GM21717 (cell line): ENCODE data around the gene DDX3X.
"Not testable (repeated sequence)": the region's sequence is repeated elsewhere in the genome, so short reads cannot be mapped to it uniquely, and the experiment has no call there.

Experiments used
- ATAC-seq: cut with Tn5 transposase; IDR thresholded peaks from one replicate; pipeline ENCODE4 v1.9.1; 2021; ENCODE audit warnings: mild to moderate bottlenecking, moderate library complexity; ENCODE audit not compliant: unreplicated experiment

DDX3X gene

DNA sequence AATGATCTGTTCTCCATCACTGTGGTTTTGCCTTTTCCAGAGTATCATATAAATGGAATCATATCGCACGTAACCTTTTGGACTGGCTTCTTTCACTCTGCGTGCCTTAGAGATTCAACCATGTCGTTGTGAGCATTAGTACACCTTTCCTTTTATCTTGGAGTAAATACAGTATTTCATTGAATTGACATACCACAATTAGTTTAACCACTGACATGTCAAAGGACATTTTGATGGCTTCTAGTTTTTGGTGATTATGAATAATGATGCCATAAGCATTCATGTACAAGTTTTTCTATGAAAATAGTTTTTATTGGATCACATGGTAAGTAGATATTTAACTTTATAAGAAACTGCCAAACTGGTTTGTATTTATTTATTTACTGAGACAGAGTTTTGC is 35.2 kb downstream of the DDX3X start:
- ATAC-seq = no peak

DNA sequence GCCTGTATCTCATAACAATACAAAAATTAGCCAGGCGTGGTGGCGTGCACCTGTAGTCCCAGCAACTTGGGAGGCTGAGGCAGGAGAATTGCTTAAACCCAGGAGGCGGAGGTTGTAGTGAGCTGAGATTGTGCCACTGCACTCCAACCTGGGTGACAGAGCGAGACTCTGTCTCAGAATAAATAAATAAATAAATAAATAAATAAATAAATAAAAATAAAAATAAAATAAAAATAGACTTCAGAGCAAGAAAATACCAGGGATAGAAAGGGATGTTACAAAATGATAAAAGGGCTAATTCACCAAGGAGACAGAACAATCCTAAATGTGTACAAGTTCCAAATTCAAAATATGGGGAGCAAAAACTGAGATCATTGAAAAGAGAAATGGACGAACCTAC is 37.6 kb downstream of the DDX3X start:
- not testable (repeated sequence) for ATAC-seq

DNA sequence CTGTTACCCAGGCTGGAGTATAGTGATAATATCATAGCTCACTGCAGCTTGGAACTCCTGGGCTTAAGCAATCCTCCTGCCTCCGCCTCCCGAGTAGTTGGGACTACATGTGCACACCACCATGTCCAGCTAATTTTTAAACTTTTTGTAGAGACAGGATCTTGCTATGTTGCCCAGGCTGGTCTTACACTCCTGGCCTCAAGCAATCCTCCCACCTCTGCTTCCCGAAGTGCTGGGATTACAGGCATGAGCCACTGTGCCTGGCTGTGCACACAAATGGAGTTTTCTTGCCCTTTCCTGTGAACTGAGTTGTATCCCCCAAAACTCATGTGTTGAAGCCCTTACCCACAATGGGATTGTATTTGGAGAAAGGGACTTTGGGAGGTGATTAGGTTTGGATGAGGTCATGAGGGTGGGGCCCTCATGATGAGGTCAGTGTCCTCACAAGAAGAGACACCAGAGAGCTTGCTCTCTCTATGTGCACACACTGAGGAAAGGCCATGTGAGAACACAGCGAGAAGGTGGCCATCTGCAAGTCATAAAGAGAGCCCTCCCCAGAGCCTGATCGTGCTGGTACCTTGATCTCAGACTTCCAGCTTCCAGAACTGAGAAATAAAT is 40.1 kb downstream of the DDX3X start:
- ATAC-seq = no peak

DNA sequence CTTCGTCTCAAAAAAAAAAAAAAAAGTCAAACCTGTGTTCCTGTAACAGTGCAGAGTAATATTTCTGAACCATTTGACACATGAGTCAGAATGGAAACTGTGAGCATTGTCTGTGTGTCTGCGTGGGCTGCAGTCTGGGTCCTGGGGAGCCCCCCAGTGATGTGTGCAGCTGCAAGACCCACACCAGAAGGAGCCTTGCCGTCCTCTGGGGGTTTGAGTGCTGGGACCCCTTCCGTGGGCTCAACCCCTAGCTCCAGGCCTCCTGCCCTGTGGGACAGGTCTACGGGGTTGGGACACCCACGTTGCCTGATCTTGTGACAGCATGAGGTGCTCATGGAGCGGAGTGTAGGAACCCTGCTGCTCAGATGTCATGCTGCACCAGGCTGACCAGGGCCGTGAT is 43.7 kb downstream of the DDX3X start:
- ATAC-seq = no peak

DNA sequence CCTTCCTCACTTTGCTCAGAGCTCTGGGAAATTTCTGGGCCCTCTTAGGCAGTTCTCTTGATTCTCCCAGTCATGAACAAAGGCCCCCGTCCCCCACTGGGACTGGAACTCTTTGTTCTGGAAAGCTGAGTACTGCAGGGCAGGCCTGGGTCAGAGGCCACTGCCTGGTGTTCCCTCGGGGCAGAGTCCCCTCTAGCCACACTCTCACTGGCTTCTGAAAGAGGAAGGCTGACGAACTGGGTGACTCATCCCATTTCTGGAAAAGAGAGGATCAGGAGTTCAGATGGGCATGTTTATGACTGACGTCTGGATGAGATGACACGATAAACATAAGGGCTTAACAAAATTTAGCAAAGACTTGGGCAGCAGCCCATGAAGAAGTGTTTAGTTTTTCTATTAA is 47.7 kb downstream of the DDX3X start:
- ATAC-seq = no peak

DNA sequence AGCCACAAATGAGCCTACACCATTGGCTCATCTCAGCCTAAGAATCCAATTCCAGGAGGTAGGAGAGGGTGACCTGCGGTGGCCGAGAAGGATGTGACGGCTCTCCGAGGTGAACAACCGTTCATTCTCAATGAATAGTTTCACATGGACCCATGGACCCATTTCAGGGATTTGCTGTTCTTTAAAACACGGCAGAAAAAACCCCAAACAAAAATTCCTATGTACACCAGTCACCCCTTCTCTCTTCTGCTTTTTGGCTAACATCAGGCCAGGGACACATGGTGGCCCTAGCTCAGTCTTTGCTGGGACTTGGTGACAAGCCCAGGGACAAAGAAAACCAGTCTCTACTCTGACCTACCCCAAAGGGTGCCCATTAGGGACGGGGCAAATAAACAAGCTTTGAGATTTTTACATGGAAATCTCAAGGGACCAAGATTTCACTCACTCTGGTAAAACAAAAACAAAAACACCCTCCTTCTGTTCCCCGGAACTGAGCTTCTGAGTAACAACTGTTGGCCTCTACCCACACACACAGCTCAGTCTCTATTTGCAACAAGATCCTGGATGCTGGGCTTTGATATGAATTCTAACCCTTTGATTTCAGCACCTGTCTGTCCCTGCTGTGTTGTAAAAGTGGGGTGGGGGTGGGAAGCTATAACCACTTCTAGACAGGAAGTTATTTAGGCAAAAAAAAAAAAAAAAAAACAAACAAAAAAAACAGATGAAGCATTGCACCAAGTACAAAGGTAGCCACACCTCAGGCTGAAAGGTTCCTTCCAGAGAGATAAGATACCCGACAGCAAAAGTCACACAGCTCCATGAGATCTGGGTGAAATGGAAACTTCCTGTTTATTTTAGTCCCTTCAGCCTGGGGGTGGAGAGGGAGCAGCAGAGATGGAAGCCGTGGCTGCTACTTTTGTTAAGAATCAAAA is 49.0 kb downstream of the DDX3X start:
- no peak for ATAC-seq

DNA sequence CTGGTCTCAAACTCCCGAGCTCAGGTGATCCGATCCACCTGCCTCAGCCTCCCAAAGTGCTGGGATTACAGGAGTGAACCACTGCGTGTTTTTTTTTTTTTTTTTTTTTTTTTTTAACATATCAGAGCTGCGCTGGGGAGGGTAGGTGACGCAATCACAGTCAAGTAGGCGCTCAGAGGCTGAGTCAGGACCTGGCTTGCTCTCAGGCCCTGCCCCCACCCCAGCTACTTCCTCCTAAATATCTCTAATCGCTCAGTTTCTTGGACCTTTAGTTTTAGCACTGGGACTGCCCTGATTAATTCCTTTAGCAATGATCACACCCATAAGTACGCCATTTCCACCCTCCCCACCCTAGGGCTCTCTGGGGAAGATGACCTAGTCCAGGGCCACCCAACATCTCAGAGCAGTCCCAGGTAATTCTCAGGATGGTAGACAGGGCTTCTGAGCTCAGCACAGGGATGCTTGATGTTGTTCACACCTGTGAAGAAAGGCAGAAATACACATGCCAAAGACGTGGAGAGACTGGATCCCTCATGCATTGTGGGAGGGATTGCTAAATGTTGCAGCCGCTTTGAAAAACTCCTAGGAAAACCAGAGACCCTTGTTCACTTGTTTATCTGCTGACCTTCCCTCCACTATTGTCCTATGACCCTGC is 50.2 kb downstream of the DDX3X start:
- ATAC-seq = no peak

DNA sequence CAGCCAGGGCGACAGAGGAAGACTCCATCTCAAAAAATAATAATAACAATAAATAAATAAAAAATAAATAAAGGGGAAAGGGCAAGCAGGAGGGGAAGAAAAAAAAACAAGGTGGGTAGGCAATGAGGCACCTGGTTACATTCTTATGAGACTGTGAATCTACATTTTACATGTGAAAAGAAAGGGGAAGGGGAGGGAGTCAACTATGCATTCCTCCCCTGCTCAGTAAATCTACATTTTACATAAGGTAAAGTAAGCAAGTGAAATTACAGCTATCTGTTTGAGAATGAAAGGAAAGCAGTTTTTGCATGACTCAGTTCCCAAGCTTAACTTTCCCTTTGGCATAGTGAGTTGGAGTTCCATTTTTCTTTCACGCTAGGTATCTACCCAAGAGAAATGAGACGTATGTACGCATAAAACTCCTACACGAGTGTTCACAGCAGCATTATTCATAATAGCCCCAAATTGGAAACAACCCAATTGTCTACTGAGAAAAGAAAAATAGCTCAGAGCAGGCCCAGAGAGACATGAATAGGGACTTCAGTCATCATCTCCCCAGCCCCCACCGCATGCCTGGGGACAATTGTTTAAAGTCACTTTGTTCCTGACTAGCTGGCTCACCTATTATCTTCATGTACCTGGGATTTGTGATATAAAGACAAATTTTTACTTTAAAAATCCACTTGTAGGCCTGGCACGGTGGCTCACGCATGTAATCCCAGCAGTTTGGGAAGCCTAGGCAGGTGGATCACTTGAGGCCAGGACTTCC is 52.4 kb downstream of the DDX3X start:
- no peak for ATAC-seq

DNA sequence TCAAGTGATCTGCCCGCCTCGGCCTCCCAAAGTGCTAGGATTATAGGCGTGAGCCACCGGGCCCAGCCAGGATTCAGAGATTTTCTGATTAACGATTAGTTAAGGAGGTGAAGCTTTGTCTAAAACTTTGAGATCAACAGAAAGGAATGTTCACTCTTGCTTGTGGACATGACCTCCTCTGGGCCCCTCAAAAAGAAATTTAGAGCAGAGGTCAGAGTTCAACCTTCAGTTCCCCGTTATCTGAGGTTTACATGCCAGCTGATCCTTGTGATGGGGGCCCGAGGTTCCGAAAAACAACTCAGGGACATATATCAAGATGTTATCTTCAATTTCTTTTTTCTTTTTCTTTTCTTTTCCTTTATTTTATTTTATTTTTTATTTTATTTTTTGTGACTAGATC is 54.6 kb downstream of the DDX3X start:
- ATAC-seq = no peak

DNA sequence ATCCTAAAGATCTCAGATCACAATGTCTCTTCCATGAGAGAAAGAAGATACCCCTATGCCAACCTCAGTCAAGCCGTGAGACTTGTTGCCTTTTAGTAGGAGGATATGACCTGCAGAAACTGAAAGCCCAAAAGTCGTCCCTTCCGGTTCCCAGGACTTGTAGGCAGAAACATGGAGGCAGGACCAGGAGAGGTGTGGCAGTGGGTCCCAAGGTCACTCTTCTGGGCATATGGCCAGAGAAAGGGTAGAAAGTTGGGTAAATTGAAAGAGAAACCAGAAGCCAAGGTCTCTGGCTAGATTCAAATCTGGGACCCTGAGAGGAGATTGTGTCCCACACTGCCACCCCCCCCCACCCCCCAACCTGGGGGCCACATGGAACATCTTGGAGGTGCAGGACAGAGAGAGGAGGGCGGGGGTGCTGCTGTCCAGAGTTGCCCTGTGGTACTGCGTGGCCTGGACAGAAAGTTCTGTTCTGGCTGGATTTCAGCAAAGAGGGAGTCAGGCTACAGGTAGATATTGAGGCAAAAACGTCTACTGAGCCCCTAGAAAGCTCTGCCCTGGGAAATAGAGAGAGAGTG is 55.4 kb downstream of the DDX3X start:
- no peak for ATAC-seq

DNA sequence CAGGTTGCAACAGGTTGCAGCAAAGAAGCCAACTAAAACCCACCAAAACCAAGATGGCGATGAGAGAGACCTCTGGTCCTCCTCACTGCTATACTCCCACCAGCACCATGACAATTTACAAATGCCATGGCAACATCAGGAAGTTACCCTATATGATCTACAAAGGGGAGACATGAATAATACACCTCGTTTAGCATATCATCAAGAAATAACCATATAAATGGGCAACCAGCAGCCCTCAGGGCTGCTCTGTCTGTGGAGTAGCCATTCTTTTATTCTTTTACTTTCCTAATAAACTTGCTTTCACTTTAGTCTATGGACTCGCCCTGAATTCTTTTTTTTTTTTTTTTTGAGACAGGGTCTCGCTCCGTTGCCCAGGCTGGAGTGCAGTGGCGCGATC is 56.6 kb downstream of the DDX3X start:
- not testable (repeated sequence) for ATAC-seq

DNA sequence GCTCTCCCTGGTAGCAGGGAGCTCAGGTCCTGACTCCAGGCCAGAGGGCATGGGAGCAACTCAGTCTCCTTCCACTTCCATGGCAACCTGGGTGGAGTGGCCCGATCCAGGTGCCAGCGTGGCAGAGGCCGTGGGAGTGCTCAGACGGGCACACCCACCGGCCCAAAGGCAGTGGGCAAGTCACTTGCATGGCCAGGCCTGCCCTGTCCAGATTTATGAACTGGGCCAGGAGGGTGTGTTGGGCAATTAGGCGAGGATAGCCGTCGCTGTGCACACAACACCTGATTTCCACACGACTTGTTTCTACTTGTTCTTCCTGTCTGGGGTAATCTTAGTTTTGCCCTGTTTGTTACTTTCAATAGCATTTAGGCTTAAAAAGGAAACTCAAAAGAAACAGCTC is 57.6 kb downstream of the DDX3X start:
- no peak for ATAC-seq

DNA sequence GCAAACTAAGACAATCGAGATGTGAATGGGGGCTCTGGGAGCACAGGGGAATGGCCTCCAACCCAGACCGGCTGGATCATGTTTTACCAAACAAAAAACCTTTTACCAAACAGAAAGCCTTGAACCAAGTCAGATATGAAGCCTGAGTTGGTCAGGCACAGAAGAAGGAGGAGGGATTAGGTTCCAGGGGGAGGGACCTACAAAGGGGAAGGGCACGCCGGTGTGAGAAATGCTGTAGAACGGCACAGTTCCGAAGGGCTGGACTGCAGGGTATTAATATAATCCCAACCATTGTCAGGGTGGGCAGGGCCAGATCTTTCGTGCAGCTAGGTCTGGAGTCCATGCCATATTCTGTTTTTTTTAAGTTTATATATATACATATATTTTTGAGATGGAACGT is 60.3 kb downstream of the DDX3X start:
- ATAC-seq = no peak

DNA sequence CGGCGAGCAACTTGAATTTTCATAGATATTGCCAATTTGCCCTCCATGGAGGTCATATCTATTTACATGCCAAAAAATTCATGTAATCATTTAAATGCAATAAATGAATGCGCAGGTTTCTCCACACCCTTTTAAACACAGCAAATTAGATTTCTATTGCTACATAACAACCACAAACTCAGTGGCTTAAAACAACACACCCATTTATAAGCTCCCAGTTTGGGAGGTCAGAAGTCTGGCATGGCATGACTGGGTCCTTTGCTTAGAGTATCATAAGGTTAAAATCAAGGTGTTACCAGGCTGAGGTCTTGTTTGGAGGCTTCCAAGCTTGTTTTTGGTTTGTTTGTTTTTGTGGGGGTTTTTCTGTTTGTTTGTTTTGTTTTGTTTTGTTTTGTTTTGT is 63.3 kb downstream of the DDX3X start:
- no peak for ATAC-seq

DNA sequence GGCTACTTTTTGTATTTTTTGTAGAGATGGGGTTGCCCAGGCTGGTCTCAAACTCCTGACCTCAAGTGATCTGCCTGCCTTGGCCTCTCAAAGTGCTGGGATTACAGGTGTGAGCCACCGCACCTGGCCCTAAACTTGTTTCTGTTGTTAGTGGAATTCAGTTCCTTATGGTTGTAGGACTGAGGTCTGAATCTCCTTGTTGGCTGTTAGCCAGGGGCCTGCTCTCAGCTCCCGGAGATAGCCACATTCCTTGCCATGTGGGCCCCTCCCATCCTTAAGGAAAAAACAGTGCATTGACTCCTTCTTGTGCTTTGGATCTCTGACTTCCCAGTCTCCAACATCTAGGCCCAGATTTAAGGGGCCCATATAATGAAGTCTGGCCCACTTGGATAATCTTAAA is 63.8 kb downstream of the DDX3X start:
- no peak for ATAC-seq

DNA sequence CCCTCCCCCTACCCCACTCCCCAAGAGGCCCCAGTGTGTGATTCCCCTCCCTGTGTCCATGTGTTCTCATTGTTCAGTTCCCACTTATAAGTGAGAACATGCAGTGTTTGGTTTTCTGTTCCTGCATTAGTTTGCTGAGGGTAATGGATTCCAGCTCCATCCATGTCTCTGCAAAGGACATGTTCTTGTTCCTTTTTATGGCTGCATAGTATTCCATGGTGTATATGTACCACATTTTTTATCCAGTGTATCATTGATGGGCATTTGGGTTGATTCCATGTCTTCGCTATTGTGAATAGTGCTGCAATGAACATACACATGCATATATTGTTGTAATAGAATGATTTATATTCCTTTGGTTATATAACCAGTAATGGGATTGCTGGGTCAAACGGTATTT is 68.6 kb downstream of the DDX3X start:
- not testable (repeated sequence) for ATAC-seq

DNA sequence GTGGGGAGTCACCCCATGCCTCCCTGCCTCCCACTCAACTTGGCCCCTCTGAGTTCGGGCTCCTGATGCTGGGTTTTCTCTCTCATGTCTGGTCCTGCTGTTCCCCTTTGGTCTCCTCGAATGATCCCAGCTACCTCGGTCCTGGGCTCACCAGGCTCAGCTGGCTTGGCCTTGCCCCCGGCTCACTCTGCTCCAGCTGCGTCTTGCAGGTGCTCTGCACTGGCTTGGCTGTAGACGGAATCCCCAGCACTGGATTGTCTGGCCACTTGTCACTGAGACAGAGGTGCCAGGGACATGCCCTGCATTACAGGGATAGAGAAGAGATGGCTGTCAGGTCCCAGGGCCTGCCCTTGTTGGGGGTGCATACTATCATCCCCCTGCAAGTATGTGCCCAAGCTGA is 71.6 kb downstream of the DDX3X start:
- ATAC-seq = no peak

DNA sequence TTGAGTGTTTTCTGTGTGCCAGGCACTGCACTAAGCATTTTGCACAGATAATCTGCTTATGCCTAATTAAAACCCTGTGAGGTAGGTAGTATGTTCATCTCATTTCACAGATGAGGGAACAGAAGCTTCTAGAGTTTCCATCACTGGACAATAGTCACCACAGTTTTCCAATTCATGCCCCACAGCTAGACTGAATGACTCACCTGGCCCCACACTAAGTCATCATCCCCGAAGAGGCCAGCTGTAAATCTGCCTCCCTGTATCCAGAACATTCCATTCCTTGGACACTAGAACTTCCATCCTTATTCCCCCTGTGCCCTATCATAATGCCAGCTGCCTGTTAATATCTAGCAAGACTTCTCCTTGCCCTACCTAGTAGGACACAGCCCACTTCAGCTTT is 72.2 kb downstream of the DDX3X start:
- ATAC-seq = no peak

DNA sequence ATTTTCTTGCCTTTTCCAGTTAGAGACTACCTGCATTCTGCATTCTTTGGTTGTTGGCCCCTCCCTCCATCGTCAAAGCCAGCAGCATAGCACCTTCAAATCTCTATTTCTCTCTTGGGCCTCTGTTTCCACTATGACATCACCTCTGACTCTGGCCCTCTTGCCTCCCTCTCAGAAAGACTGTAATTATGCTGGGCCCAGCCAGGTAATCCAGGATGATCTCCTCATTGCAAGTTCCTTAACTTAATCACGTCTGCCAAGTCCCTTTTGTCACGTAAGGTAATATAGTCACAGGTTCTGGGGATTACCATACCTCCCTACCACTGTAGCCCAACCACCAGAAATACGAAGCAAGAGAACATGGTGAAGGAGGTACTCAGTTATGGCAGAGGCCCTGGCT is 73.9 kb downstream of the DDX3X start:
- ATAC-seq = no peak

DNA sequence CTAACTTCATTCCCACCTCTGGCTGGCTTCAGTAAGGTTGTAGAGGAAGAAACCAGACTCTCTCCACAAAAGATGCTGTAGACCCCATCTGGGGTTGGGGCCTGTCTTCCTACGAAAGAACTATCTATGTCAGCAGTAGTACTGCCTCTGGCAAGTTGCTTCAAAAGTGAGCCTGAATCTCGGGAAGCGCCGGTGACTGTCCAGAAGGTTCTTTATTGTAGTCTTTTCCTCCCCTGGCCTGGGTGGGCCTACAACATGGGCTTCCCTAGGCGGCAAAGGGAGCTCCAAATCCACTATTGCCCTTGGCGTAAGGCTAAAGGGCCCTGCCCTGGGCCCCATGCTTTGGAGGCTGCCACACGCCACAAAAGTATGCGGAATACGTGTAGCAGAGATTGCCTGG is 74.6 kb downstream of the DDX3X start:
- no peak for ATAC-seq

DNA sequence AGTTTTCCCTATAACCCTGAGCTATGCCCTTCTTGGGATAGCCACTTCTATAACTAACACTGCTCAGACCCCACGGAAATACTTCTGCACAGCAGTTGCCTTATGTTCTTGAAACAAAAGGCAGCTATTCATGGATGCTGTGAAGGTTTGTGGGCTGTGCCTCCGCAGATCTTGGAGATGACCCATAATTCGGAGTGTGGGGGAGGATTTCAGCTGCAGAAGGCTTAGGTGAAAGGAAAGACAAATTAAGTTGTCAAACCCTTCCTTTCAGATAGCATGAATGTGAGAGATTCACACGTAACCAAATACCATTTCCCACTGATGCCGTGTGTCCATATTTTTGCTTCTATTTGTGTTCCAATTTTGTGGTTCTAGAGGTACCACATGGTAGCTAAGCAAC is 75.0 kb downstream of the DDX3X start:
- ATAC-seq = no peak
